ENCODE data around the gene SCLT1. TPM values are rescaled to one million over a fixed set of nuclear protein-coding genes. Genes with fewer than 3 reads are reported as not detected.

Gene SCLT1
- polyA plus RNA-seq, 1 donor, result 7.6 TPM

GRCh38 chr4:128844931-128845330 lies 248.4 kb downstream of the SCLT1 start:
- no peak for DNase-seq (ENCODE audit: low read depth)

DNA sequence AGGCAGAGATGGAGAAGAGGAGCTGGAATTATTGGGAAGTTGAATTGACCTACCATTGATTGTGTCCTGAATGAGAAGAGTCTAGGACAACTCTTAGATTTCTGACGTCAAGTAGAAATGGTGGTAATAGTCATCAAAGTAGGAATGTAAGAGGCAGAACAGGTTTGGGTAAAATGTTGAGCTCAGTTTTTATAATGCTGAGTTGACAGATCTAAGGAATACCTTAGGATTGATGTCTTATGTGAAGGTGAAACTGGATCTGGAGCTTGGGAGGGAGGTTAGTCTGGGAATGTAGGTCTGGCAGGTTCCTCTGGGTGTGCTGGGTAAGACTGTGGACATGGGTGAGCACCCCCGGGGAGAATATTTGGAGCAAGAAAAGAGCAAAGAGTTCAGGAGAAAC lies 251.9 kb downstream of the SCLT1 start:
- DNase-seq (ENCODE audit: low read depth), result no peak

- no peak for DNase-seq (ENCODE audit: low read depth)
These were observed 252.5 kb downstream of the SCLT1 start for GRCh38 chr4:128840711-128841318.

- DNase-seq (ENCODE audit: low read depth), result no peak
These were observed 255.7 kb downstream of the SCLT1 start for GRCh38 chr4:128837679-128838078.

DNA sequence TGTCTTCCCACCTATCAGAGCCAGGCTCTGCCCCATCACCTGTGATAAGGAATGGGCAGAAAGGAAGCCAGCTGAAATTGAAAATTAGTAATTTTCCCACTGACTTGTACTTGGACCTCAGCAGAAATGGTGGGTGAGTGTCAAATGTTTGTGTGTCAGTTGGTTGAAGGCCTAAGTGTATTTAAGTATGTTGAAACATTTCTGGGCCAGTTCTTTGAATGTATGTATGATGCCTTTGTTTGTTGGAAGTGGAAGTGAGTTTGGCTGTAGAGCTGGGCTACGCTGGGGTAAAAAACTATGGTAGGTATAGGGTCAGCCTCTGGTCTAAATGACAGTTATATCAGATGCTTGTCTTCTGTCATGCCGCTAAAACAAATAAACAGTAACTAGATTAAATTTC lies 256.1 kb downstream of the SCLT1 start:
- no peak for DNase-seq (ENCODE audit: low read depth)

DNA sequence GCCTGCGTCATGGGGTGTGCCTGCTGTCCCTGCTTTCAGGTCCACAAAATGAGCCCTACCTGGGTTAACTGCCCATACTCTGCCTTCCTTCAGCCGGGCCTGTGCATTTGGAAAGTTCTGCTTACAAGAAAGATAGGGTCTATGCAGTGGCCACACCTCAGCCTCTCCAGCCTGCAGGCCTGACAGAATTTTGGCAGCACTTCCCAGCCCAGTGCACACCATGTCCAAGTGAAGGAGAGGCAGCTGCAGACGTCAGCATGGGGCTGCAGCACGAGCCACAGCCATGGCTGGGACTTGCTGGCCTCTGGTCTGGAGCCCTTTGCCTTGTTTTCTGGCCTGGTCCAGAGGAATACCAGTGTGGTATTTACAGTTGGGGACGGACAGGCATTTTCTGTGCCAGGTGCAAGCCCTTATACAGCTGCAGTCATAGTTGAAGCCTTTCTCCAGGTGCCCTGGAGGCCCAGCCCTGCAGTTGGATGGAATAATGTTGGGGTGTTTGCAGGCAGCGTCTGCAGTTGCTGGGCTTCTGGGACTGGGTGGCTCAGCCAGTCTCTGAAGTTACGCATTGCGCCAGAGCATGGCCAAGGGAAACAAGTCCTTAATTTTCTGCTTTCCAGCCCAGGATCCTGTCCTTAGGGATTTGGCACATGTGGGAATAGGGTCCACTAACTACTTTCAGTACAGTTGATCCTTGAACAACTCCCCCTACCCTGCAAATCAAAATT lies 257.7 kb downstream of the SCLT1 start:
- no peak for DNase-seq (ENCODE audit: low read depth)

Other genes starting within 250 kb of the SCLT1 start
- gene C4orf33, start 2.6 kb upstream of the SCLT1 start, polyA plus RNA-seq (ENCODE audit: insufficient read length), result 7.1 TPM